ENCODE measurements around the gene CYP4F2. TPM values are rescaled to one million over a fixed set of nuclear protein-coding genes. Genes with fewer than 3 reads are reported as not detected.
"Not testable (repeated sequence)": the region's sequence is repeated elsewhere in the genome, so short reads cannot be mapped to it uniquely, and the experiment has no call there.

Gene CYP4F2
- total and polyA plus RNA-seq, 2 donors from 2014 or later = 0.31 to 16.8 TPM

DNA sequence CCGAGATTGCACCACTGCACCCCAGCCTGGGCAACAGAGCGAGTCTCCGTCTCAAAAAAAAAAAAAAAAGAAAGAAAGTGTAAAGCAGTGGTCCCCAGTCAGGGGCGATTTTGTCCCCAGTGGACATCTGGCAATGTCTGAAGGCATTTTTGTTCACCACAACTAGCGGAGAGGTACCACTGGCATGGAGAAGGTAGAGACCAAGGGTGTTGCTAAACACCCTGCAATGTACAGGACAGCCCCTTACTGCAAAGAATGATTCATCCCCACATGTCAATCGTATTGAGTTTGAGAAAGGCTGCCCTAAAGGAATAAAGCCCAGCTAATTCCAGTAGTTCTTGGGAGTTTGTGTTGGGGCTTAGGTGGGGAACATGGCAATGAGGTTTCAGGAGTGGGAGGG lies 38.7 kb downstream of the CYP4F2 start:
- Histone ChIP-seq H3K9me3 (ENCODE audit: control insufficient read depth in 2 of 3, insufficient read depth in 1 of 3, low read length in 3 of 3) (no peaks in the 10 kb centered on the region), H3K27ac (ENCODE audit: low read depth in 2 of 2, low read length in 2 of 2) (no peak overlapping the region), H3K27me3 (ENCODE audit: control insufficient read depth, insufficient read depth, low read length) (no peaks in the 10 kb centered on the region), H3K9ac (ENCODE audit: low read length in 3 of 3) (no peak overlapping the region), H3K36me3 (ENCODE audit: control insufficient read depth in 2 of 3, insufficient read depth in 3 of 3, low read length in 3 of 3) (no peaks in the 10 kb centered on the region), H3K4me3 (ENCODE audit: low read length in 3 of 3) (no peak overlapping the region), H3K4me1 (ENCODE audit: control insufficient read depth in 2 of 3, insufficient read depth in 2 of 3, low read depth in 1 of 3, low read length in 3 of 3) (no peaks in the 10 kb centered on the region)
- FAIRE-seq = no peak
- intact Hi-C loops (cut with DNase I) = no loop called here
- TF ChIP-seq, protein P1, sequence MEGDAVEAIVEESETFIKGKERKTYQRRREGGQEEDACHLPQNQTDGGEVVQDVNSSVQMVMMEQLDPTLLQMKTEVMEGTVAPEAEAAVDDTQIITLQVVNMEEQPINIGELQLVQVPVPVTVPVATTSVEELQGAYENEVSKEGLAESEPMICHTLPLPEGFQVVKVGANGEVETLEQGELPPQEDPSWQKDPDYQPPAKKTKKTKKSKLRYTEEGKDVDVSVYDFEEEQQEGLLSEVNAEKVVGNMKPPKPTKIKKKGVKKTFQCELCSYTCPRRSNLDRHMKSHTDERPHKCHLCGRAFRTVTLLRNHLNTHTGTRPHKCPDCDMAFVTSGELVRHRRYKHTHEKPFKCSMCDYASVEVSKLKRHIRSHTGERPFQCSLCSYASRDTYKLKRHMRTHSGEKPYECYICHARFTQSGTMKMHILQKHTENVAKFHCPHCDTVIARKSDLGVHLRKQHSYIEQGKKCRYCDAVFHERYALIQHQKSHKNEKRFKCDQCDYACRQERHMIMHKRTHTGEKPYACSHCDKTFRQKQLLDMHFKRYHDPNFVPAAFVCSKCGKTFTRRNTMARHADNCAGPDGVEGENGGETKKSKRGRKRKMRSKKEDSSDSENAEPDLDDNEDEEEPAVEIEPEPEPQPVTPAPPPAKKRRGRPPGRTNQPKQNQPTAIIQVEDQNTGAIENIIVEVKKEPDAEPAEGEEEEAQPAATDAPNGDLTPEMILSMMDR (IDR thresholded peaks at IDR 0.05; ENCODE audit: borderline replicate concordance, extremely low read depth, insufficient read depth) = no peak
- no peak for DNase-seq

DNA sequence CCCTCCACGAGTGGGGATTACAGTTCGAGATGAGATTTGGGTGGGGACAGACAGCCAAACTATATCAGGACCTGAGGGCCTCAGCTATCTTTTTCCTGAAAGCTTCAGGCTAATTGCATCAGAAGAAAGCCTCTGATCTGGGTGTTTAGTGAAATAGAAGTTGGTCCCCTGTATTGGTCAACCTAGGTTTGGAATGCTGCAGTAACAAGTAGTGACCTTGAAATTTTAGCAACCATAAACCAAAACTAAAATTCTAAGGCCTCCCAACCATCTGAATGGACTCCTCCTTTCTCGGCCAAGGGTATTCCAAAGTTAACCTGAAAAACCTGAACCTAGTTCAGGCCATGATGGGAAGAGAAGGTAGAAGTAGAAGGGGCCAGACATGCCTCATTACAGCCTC lies 47.5 kb downstream of the CYP4F2 start:
- intact Hi-C loops (cut with DNase I) = no loop called here
- H3K4me3 ChIP-seq (ENCODE audit: low read length in 3 of 3) = no peak overlapping the region
- no peak overlapping the region for H3K9ac ChIP-seq (ENCODE audit: low read length in 3 of 3)
- FAIRE-seq (no peak), DNase-seq (no peak)
- no peaks in the 10 kb centered on the region for H3K4me1 ChIP-seq (ENCODE audit: control insufficient read depth in 2 of 3, insufficient read depth in 2 of 3, low read depth in 1 of 3, low read length in 3 of 3)
- TF ChIP-seq, protein P1 (IDR thresholded peaks at IDR 0.05; ENCODE audit: borderline replicate concordance, extremely low read depth, insufficient read depth) = no peak
- H3K27ac ChIP-seq (ENCODE audit: low read depth in 2 of 2, low read length in 2 of 2) = no peak overlapping the region
- H3K27me3 ChIP-seq (ENCODE audit: control insufficient read depth, insufficient read depth, low read length) = no peaks in the 10 kb centered on the region
- H3K9me3 ChIP-seq (ENCODE audit: control insufficient read depth in 2 of 3, insufficient read depth in 1 of 3, low read length in 3 of 3) = peaks cover 0 to 12% (median 0%) of the 10 kb centered on the region in 3 donors
- no peaks in the 10 kb centered on the region for H3K36me3 ChIP-seq (ENCODE audit: control insufficient read depth in 2 of 3, insufficient read depth in 3 of 3, low read length in 3 of 3)

DNA sequence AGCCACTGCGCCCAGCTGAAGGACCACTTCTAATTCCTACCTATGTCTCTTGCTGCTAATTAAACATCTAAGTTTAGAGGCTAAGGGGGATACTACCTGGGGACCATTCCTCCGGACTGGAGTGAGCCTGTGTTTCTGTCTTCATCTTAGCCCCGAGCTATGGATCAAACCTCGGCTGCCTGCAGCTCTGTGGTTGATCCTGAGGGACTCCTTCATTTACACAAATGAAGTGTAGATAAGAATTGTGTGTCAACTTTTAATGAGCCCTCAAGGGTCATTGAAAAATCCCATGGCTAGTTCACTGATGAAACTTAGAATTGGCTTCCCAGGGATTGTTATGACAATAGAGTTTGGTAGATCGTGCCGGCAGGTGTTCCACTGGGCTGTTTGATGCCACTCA lies 51.0 kb downstream of the CYP4F2 start:
- H3K27me3 ChIP-seq (ENCODE audit: control insufficient read depth, insufficient read depth, low read length) = no peaks in the 10 kb centered on the region
- no peak overlapping the region for H3K27ac ChIP-seq (ENCODE audit: low read depth in 2 of 2, low read length in 2 of 2)
- H3K4me3 ChIP-seq (ENCODE audit: low read length in 3 of 3) = no peak overlapping the region
- H3K36me3 ChIP-seq (ENCODE audit: control insufficient read depth in 2 of 3, insufficient read depth in 3 of 3, low read length in 3 of 3) = no peaks in the 10 kb centered on the region
- no peaks in the 10 kb centered on the region for H3K4me1 ChIP-seq (ENCODE audit: control insufficient read depth in 2 of 3, insufficient read depth in 2 of 3, low read depth in 1 of 3, low read length in 3 of 3)
- no peak overlapping the region for H3K9ac ChIP-seq (ENCODE audit: low read length in 3 of 3)
- intact Hi-C loops (cut with DNase I) = no loop called here
- TF ChIP-seq, protein P1 (IDR thresholded peaks at IDR 0.05; ENCODE audit: borderline replicate concordance, extremely low read depth, insufficient read depth) = no peak
- peaks cover 0 to 5% (median 0%) of the 10 kb centered on the region in 3 donors for H3K9me3 ChIP-seq (ENCODE audit: control insufficient read depth in 2 of 3, insufficient read depth in 1 of 3, low read length in 3 of 3)
- DNase-seq (no peak), FAIRE-seq (no peak)

- intact Hi-C loops (cut with DNase I); H3K4me3 ChIP-seq (ENCODE audit: low read length in 3 of 3); H3K27me3 ChIP-seq (ENCODE audit: control insufficient read depth, insufficient read depth, low read length); FAIRE-seq; H3K27ac ChIP-seq (ENCODE audit: low read depth in 2 of 2, low read length in 2 of 2); H3K9ac ChIP-seq (ENCODE audit: low read length in 3 of 3); H3K9me3 ChIP-seq (ENCODE audit: control insufficient read depth in 2 of 3, insufficient read depth in 1 of 3, low read length in 3 of 3); H3K36me3 ChIP-seq (ENCODE audit: control insufficient read depth in 2 of 3, insufficient read depth in 3 of 3, low read length in 3 of 3); DNase-seq; H3K4me1 ChIP-seq (ENCODE audit: control insufficient read depth in 2 of 3, insufficient read depth in 2 of 3, low read depth in 1 of 3, low read length in 3 of 3): not testable (repeated sequence)
These were observed 54.0 kb downstream of the CYP4F2 start for GRCh38 chr19:15843894-15844222.
